Right lobe of liver (tissue), 4 donors: ENCODE data around the gene TIFAB.

Experiments used
- POLR2A ChIP-seq: fragments of 450-650 bp; IDR thresholded peaks from one replicate; pipeline ENCODE4 v1.6.1; 2017; ENCODE audit warnings: antibody characterized with exemption, mild to moderate bottlenecking
- TF ChIP-seq, protein P1 (sequence below), 4 donors: fragments of 200-600 bp in 3 of 4; fragments of 450-650 bp in 1 of 4; IDR thresholded peaks; one replicate each; pipeline versions ENCODE4 v1.5.1 to v1.8.0; 2016 to 2022; ENCODE audit warnings: antibody characterized with exemption in 4 of 4, mild to moderate bottlenecking in 2 of 4
- donor health status: DM: no; HTN: no; CAD: no.
- donor health status: DM: no; HTN: no; CAD: no.
- donor health status: DM: no; HTN: yes; CAD: no.

DNA sequence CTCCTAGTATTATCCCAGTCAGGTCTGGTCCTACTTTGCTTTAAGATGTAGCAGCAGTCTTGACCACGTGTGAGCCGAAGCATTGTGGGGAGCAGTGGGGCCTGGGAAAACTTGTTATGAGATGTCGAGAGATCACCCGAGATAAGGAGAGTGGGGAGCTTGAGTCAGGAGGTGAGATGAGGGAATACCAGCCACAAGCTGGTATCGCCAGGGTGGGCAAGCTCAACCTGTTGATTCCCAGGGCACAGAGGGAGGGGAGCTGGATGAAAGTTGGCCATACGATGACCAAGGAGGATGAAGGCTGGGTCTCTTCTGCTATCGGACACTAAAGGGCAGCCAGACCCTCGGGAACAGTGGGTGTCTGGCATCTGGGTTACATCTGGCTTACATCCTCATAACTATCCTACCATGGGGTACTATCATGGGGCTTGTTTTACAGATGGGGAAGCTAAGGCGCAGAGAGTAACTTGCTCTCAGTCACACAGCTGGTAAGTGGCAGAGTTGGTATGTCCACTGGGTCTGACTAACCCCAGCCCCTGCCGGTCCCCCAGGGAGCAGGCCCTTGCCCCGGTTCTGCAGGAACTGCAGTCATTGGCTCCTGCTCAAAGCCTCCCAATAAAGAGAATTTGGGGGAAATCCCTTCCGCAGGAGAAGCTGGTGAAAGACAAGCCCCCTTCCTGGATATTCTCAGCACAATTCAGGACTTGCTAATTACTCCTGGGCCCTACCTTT is 13.4 kb upstream of the TIFAB start:
- TF ChIP-seq POLR2A = no peak
- TF ChIP-seq, protein P1, sequence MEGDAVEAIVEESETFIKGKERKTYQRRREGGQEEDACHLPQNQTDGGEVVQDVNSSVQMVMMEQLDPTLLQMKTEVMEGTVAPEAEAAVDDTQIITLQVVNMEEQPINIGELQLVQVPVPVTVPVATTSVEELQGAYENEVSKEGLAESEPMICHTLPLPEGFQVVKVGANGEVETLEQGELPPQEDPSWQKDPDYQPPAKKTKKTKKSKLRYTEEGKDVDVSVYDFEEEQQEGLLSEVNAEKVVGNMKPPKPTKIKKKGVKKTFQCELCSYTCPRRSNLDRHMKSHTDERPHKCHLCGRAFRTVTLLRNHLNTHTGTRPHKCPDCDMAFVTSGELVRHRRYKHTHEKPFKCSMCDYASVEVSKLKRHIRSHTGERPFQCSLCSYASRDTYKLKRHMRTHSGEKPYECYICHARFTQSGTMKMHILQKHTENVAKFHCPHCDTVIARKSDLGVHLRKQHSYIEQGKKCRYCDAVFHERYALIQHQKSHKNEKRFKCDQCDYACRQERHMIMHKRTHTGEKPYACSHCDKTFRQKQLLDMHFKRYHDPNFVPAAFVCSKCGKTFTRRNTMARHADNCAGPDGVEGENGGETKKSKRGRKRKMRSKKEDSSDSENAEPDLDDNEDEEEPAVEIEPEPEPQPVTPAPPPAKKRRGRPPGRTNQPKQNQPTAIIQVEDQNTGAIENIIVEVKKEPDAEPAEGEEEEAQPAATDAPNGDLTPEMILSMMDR (IDR thresholded peaks at IDR 0.05) = no peak
